ENCODE measurements around the gene SLC25A34.

Gene SLC25A34

GRCh38 chr1:15714406-15715136 is 21.5 kb upstream of the SLC25A34 start:
- no peak for DNase-seq

- DNase-seq: no peak
These were observed 18.5 kb upstream of the SLC25A34 start for GRCh38 chr1:15717418-15718125.

DNA sequence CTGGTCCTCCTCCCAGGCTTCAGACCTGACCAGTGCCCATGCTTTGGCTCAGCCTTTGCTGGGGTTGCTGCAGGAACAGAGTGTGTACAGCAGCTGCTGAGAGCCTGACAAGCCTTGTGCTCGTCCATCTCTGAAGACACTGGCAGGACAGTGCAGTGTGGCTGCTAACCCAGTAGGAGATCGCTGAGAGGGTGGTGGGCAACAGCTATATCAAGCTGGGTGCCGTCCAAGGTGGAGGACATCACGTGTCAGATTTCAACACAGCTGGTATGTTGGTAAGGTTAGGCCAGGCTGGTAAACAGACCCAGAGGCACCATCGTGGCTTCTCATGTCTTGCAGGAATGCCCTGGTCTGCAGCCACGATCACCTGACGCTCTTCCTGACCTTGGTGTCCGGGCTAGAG is 17.9 kb upstream of the SLC25A34 start:
- no peak for DNase-seq

DNA sequence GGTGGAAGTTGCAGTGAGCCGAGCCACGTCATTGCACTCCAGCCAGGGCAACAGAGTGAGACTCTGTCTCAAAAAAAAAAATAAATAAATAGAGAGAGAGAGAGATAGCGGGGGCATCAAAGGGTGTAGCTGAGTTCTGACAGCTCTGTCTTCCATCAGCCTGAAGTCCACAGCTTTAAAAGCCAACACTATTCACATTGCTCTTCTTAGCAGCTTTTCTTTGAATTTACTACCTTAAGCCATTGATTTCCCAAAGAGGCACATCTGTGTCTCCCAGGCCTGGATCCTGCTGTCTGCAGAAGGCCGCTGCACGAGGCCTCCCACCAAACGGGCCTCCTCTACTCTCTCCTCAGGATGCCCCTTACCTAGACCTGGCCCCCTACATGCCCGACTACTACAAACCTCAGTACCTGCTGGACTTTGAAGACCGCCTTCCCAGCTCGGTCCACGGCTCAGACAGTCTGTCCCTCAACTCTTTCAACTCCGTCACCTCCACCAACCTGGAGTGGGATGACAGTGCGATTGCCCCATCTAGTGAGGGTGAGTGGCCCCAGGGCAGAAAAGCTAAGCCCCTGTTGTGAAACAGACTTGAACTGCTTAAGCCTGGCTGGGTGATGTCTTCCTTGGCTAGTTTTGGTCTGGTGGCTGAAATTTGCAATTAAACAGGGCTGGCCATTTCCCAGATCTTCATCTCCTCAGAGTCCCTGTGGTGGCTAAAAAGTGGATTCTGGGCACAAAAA is 16.5 kb upstream of the SLC25A34 start:
- DNase-seq: no peak

- no peak for DNase-seq
These were observed 15.2 kb upstream of the SLC25A34 start for GRCh38 chr1:15720861-15721260.

DNA sequence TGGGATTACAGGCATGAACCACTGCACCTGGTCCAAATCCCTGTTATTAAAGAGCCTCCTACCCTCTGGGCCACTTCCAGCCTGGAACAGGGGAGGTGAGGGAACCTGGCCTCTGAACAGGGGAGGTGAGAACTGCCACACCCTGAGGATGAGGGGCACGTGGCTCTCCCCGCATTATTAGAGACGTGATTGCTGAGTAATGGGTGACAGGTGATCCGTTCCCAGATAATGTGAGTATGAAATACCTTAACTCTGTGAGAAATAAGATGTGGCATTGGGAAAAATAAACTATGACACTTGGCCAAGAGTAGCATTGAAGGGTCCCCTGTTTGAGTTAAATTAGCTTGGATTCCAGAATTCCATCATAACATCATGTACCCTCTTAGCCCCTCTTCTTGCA is 13.6 kb upstream of the SLC25A34 start:
- DNase-seq: no peak

DNA sequence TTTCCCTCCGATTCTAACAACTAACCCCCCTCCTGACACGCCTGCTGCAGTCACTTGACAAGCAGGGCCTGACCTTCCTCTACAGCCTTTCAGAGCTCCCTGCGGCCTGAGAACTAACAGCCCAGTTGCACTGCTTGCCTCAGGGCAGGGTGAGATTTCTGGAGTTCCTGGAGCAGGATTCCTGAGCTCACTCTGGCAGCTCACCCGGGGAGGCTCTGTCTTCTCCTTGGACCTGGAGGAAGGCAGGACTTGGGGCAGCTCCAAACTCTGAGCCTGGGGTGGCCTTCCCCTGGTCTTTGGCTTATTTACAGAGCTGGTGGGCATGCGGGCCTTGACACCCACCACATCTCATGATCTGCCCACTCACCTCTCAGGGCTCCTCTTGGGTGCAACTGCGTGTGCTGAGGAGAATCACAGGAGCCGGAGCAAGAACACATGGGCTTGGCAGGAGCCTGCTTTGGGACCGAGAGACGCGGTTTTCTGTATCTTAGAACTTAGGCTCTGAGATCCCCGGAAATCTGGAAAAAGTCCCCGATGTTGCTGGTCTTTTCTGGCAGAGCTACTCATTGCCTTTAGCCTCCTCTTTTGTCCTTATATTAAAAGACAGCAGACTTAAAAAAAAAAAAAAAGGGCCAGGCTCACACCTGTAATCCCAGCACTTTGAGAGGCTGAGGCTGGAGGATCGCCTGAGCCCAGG is 13.1 kb upstream of the SLC25A34 start:
- no peak for DNase-seq

DNA sequence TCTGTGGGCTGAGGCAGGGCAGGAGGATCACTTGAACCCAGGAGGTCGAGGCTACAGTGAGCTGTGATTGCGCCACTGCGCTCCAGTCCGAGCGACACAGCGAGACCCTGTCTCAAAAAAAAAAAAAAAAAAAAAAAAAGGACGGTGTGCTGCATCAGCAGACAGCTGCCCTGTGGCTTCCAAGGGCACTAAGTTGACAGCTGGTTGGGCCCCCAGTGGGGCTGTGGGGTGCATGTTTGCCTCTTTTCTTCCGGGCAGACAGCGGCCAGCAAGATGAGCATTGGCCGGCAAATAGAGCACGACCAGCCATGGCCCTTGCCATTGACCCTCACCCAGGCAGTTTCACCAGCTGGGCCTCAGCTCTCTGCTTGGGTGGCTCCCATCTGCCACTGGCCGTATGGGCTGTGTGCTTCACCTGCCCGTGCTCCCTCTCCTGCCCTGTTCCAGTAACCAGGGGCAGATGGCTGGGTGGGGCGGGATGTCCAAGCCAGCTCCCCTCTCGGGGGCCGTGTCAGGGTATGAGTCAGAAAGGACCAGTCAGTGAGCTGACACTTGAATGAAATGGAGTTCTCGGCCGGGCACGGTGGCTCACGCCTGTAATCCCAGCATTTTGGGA is 12.3 kb upstream of the SLC25A34 start:
- peak; percentile 61 for DNase-seq

- DNase-seq: no peak
These were observed 10.8 kb upstream of the SLC25A34 start for GRCh38 chr1:15724949-15725880.

GRCh38 chr1:15726508-15726907 is 9.6 kb upstream of the SLC25A34 start:
- no peak for DNase-seq

- DNase-seq: no peak
These were observed 9.0 kb upstream of the SLC25A34 start for GRCh38 chr1:15727021-15727420.

GRCh38 chr1:15727424-15727823 is 8.6 kb upstream of the SLC25A34 start:
- DNase-seq: no peak

DNA sequence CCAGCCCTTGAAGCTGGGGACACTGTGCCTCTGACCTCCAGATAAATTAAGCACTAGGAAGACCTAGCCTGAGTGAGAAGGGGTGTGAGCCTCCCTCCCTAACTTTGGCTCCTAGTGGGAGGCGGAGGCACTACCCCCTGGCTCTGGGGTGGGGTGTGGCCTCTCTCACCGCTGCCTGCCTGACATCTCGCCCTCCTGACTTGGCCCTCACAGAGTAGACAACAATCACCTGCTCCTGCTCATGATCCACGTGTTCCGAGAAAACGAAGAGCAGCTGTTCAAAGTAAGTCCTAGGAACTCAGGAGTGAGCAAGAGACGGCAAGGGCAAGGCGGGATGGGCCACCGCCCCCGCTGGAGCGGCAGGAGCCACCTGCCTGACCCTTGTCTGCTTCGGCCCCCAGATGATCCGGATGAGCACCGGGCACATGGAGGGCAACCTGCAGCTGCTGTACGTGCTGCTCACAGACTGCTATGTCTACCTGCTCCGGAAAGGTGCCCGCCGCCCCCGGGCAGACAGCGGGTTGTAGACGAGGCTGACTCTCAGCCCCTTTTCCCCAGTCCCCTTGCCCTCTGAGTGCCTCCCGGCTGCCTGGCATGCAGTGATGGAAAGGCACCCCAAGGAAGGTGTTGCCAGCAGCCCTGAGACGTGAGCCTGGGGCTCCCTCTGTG is 8.1 kb upstream of the SLC25A34 start:
- no peak for DNase-seq

- DNase-seq: no peak
These were observed 7.0 kb upstream of the SLC25A34 start for GRCh38 chr1:15728937-15729657.

- DNase-seq: no peak
These were observed 5.6 kb upstream of the SLC25A34 start for GRCh38 chr1:15730423-15730822.

DNA sequence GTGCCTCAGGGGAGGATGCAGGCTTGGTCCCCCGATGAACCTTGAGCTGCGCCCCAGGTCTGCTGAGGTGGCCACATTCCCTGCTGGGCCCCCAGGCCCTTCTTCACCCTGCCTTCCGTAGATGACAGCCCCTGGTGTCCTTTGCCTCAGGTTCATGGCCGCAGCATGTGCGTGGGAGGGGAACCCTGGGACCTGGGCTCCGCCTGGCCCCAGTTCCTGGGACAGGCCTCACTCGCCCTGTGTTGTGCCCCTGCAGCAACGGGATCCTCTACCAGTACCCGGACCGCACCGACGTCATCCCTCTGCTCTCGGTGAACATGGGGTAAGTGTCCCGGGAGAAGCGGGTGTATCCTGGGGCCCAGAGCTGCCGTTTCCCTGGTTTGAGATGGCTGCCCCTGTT is 5.1 kb upstream of the SLC25A34 start:
- DNase-seq: no peak

DNA sequence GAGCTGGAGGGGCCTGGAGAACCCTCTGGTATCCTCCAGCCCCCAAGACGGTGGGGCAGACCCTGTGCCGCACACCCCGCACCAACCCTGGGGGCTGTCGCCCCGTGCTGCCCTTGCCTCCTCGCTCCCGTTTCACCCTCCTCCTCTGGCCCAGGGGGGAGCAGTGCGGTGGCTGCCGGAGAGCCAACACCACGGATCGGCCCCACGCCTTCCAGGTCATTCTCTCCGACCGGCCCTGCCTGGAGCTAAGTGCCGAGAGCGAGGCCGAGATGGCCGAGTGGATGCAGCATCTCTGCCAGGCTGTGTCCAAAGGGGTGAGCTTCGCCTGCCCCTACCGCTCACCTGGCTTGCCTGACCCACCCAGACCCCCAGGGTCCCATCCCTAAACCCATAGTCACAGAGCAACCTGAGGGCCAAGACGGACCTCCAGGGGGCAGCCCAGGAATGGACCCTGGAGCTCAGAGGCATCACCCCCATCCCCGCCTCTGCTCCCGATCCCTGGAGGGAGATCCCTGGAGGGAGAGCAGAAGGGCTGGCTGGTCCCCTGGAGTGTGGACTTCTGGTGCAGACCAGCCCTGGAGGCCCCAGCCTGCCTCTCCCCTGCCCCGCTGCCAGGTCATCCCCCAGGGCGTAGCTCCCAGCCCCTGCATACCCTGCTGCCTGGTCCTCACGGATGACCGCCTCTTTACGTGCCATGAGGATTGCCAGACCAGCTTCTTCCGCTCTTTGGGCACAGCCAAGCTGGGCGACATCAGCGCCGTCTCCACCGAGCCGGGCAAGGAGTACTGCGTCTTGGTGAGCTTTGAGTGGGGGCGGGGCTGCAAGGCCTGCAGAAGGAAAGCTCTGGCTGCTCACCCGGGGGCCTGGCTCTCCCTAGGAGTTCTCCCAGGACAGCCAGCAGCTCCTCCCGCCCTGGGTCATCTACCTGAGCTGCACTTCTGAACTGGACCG is 4.0 kb upstream of the SLC25A34 start:
- no peak for DNase-seq

GRCh38 chr1:15732686-15733081 is 3.4 kb upstream of the SLC25A34 start:
- no peak for DNase-seq

DNA sequence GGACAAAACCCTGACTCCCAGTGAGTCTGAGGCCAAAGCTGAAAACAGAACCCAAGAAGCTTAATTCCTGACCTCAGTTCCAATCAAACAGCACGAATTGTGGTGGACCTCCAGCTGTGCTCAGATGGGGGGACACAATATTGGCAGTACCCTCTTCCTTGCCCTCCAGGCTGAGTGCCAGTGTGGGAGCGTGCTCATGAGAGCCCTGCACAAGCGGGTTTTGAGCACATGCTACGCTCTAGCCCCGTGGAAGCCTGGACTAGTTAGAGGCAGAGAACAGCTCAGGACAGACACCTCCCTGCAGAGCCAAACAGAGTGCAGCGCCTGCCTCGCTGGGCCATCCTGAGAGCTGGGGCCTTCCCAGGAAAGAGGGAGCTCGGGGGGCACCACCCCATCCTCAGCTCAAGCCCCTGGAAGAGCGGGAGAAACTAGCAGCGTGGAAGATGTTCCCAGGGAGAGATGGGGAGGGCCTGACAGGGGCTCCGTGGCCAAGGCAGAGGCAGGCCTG is 2.8 kb upstream of the SLC25A34 start:
- DNase-seq: no peak
